HUES64 (cell line): Measurements from ENCODE around the gene ING5.

Source experiments
- H3K27ac ChIP-seq: 2 replicates; pipeline ENCODE4 v1.7.0; 2013; ENCODE audit warnings: low read depth, low read length, inconsistent platforms
- H3K27me3 ChIP-seq: 2 replicates; pipeline ENCODE4 v1.6.1; 2013; ENCODE audit warnings: mild to moderate bottlenecking, low read length; ENCODE audit not compliant: insufficient read depth
- H3K36me3 ChIP-seq: 2 replicates; pipeline ENCODE4 v1.6.1; 2013; ENCODE audit warnings: mild to moderate bottlenecking, low read length; ENCODE audit not compliant: insufficient read depth
- H3K4me1 ChIP-seq: 2 replicates; pipeline ENCODE4 v1.6.1; 2013; ENCODE audit warnings: mild to moderate bottlenecking, low read length, moderate library complexity; ENCODE audit not compliant: insufficient read depth
- H3K4me3 ChIP-seq: 2 replicates; pipeline ENCODE4 v1.5.1; 2013; ENCODE audit warnings: mild to moderate bottlenecking, low read length, moderate library complexity
- H3K9ac ChIP-seq: 2 replicates; pipeline ENCODE4 v1.6.1; 2013; ENCODE audit warnings: mild to moderate bottlenecking, low read depth, low read length
- H3K9me3 ChIP-seq: 2 replicates; pipeline ENCODE4 v1.6.1; 2013; ENCODE audit warnings: low read depth, low read length; ENCODE audit not compliant: insufficient read depth
- WGBS: fragments of 150-250, 120-280 bp; methylation state at CpG from one replicate; pipeline ENCODE4 v1.1.7; 2013; ENCODE audit warnings: missing lambda C conversion rate; 5-methylcytosine and 5-hydroxymethylcytosine counted together

ING5 gene

DNA sequence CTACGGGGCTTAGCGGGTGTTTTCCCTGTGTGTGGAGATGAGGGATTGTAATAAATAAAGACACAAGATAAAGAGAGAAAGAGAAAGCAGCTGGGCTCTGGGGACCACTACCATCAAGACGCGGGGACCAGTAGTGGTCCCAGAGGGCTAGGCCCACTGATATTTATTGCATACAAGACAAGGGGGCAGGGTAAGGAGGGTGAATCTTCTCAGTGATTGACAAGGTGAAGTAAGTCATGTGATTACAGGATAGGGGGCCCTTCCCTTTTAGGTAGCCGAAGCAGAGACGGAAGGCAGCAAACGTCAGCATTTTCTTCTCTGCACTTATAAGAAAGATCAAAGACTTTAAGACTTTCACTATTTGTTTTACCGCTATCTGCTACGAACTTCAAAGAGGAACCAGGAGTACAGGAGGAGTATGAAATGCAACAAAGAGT, 70.2 kb downstream of the ING5 start:
- no peak overlapping the region for H3K4me3 ChIP-seq
- H3K27ac ChIP-seq = peak overlapping the region; percentile 60; the same call in 1 of the 2 replicates
- no peaks in the 10 kb centered on the region for H3K27me3 ChIP-seq
- peak overlapping the region; percentile 24; the same call in 1 of the 2 replicates for H3K9ac ChIP-seq
- no peaks in the 10 kb centered on the region for H3K9me3 ChIP-seq
- no peaks in the 10 kb centered on the region for H3K36me3 ChIP-seq
- peaks cover 12% of the 10 kb centered on the region for H3K4me1 ChIP-seq
- WGBS = 68% methylated on average over 7 of the region's 9 CpGs

DNA sequence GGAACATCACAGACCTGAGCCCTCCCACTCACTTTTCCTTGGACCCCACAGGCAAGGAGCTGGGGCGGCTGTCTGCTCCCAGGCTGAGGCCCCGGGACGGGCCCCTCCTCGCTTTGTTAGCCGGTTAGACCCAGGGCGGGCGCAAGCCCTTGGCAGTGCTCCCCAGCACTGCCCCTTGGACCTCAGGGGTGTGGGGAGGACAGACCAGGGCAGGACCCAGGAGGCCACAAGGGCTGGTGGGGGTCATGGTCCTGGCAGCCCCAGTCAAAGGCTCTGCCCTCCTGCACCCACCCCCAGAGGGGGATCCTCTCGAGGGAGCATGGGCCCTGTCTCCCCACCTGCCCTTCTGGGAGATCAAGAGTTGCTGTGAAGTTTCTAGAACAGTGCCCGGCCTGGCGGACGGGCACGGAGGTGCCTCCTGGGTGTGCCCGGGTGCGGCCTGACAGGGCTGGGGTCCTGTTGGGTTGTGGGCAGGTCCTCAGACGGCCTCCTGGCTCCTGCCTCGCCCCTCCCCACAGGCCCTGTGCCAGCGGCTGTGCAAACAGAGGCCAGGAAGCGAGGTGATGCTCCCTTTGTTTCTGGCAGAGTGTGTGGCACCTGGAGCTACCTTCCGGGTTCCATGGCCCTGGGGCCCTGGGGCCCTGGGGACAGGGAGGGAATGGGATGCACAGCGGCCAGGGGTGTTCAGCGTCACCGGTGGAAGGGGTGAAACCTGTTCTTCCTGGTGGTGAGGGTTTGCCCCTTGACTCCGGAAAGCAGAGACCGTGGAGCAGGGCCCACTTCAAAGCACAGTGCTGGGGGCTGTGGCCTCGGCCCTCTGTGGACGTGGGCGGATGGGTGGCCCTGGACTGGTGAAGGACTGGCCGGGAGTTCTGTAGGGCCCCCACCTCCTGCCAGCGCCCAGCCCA, 71.9 kb downstream of the ING5 start:
- Histone ChIP-seq H3K36me3 (no peaks in the 10 kb centered on the region), H3K27ac (no peak overlapping the region), H3K4me1 (peaks cover 24% of the 10 kb centered on the region), H3K27me3 (no peaks in the 10 kb centered on the region), H3K4me3 (no peak overlapping the region), H3K9ac (no peak overlapping the region), H3K9me3 (no peaks in the 10 kb centered on the region)
- WGBS = 92% methylated on average over 29 of the region's 29 CpGs

DNA sequence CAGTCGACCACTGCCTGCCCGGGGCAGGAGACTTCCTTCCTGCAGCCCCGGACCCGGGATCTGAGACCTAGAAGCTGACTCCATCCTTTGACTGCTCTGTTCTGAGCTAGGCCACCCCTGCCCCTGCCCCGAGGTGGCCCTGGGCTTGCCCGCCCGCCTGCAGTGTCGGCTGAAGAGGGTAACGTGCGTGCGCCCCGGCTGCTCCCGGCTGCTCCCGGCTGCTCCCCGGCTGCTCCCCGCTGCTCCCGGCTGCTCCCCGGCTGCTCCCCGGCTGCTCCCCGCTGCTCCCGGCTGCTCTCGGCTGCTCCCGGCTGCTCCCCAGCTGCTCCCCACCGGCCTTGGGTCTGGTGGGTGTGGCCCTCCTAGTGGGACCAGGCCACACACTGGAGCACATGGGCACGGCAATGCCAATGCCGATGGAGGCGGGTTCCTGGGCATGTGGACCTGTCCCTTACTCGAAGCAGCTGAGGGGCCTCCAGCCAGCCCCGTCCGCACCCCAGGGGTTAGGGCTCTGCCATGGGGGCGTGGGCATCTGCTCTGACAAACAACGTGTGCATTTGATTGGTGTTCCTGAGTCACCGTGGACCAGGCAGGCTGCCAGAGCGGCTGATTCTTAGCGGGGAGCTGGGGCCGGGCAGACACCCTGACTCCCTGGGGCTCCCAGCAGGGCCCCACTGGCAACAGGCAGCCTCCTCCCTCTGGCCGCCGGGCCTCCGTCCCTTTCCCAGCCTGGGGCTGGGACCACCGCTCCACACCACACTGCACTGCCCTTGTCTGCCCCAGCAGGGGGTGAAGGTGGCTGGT, 72.8 kb downstream of the ING5 start:
- Histone ChIP-seq H3K9me3 (no peaks in the 10 kb centered on the region), H3K4me1 (peaks cover 24% of the 10 kb centered on the region), H3K27me3 (no peaks in the 10 kb centered on the region), H3K36me3 (no peaks in the 10 kb centered on the region), H3K27ac (no peak overlapping the region), H3K9ac (no peak overlapping the region), H3K4me3 (no peak overlapping the region)
- WGBS = 91% methylated on average over 40 of the region's 40 CpGs

- Histone ChIP-seq H3K9me3 (0 out of 2 replicates have a peak, but pooled peaks cover under 1% of the 10 kb centered on the region), H3K27me3 (no peaks in the 10 kb centered on the region), H3K4me3 (no peak overlapping the region), H3K9ac (no peak overlapping the region), H3K36me3 (no peaks in the 10 kb centered on the region), H3K4me1 (peaks cover 24% of the 10 kb centered on the region), H3K27ac (no peak overlapping the region)
- WGBS = 87% methylated on average over 34 of the region's 34 CpGs
These were observed 73.7 kb downstream of the ING5 start for GRCh38 chr2:241775223-241776177.

GRCh38 chr2:241776336-241777169, 74.7 kb downstream of the ING5 start, which contains the start of gene GAL3ST2:
TSS of gene GAL3ST2 (plus strand) at chr2:241776822. CDS start at chr2:241776956, 134 bp downstream.
- Histone ChIP-seq H3K9ac (no peak within 1 kb of the TSS), H3K4me1 (peaks cover 20% of the 10 kb centered on the region), H3K27me3 (no peaks in the 10 kb centered on the region), H3K36me3 (no peaks in the 10 kb centered on the region), H3K27ac (no peak within 1 kb of the TSS), H3K4me3 (no peak within 1 kb of the TSS), H3K9me3 (peaks cover 10% of the 10 kb centered on the region)
- WGBS = 82% methylated on average over 27 of the region's 27 CpGs

DNA sequence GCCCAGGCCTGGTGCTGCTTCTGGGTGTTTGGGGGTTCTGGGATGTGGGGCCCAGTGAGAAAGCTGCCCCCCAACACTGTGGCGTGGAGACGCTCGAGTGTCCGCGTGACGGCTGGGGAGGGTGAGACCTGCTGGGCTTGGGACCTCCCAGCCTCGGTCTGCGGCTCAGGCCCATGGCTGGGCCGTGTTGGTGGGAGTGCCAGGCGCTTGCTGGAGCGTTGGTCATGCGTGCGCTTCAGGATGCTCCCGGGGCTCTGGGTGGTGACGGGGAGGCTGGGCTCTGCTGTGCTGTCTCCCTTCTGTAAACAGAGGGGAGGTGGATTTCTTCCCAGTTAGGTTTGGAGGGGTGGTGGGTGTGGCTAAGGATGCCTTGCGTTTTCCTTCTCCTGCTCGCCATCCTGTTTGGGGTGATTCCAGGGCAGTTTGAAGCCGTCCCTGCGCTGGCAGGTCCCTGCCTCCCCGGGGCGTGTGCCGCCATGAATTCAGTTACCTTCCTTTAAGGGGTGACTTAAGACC, 75.4 kb downstream of the ING5 start:
- no peak overlapping the region for H3K9ac ChIP-seq
- peaks cover 13% of the 10 kb centered on the region for H3K4me1 ChIP-seq
- 83% methylated on average over 22 of the region's 22 CpGs for WGBS
- no peak overlapping the region for H3K4me3 ChIP-seq
- H3K36me3 ChIP-seq = no peaks in the 10 kb centered on the region
- H3K27me3 ChIP-seq = no peaks in the 10 kb centered on the region
- H3K9me3 ChIP-seq = peaks cover 16% of the 10 kb centered on the region
- H3K27ac ChIP-seq = no peak overlapping the region

GRCh38 chr2:241777686-241778627, 76.1 kb downstream of the ING5 start:
- Histone ChIP-seq H3K9me3 (peaks cover 22% of the 10 kb centered on the region), H3K9ac (no peak overlapping the region), H3K27ac (no peak overlapping the region), H3K27me3 (no peaks in the 10 kb centered on the region), H3K4me3 (no peak overlapping the region), H3K36me3 (no peaks in the 10 kb centered on the region), H3K4me1 (peaks cover 11% of the 10 kb centered on the region)
- WGBS = 76% methylated on average over 21 of the region's 21 CpGs
